ENCODE results near the gene PDHB.

- TF ChIP-seq, protein P1, sequence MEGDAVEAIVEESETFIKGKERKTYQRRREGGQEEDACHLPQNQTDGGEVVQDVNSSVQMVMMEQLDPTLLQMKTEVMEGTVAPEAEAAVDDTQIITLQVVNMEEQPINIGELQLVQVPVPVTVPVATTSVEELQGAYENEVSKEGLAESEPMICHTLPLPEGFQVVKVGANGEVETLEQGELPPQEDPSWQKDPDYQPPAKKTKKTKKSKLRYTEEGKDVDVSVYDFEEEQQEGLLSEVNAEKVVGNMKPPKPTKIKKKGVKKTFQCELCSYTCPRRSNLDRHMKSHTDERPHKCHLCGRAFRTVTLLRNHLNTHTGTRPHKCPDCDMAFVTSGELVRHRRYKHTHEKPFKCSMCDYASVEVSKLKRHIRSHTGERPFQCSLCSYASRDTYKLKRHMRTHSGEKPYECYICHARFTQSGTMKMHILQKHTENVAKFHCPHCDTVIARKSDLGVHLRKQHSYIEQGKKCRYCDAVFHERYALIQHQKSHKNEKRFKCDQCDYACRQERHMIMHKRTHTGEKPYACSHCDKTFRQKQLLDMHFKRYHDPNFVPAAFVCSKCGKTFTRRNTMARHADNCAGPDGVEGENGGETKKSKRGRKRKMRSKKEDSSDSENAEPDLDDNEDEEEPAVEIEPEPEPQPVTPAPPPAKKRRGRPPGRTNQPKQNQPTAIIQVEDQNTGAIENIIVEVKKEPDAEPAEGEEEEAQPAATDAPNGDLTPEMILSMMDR (IDR thresholded peaks at IDR 0.05; ENCODE audit: low read length), result no peak
- no peak for TF ChIP-seq EZH2 (optimal IDR thresholded peaks at IDR 0.05; ENCODE audit: low read depth, low read length)
Observed at GRCh38 chr3:58434168-58434504, 504 bp upstream of the PDHB start.
